OCI-LY3 (cell line): ENCODE results near the gene NEXMIF.
A peak's percentile ranks its signal among the peaks of the same experiment; 100 is the strongest.

Experiments used
- H2AFZ ChIP-seq: fragments of 200-600, 300-600 bp; shearing (Covaris generic); 2 replicates; pipeline ENCODE4 v1.6.0; 2014; ENCODE audit warnings: antibody characterized with exemption, low read depth, low read length
- H3K27ac ChIP-seq: fragments of 200-600, 300-600 bp; sonication (generic); 2 replicates; pipeline ENCODE4 v1.5.1; 2014; ENCODE audit warnings: mild to moderate bottlenecking, low read length, moderate library complexity, mixed read lengths
- H3K27me3 ChIP-seq: fragments of 200-600, 300-600 bp; sonication (generic); 2 replicates; pipeline ENCODE4 v1.6.1; 2014; ENCODE audit warnings: low read depth, low read length, mixed read lengths
- H3K36me3 ChIP-seq: fragments of 200-600, 300-600 bp; sonication (generic); replicated peaks from 2 replicates; pipeline ENCODE3; 2014; ENCODE audit warnings: low read depth, low read length, mixed read lengths
- H3K4me1 ChIP-seq: fragments of 300-600, 200-600 bp; sonication (generic); 2 replicates; pipeline ENCODE4 v1.6.1; 2014; ENCODE audit warnings: low read length, mixed read lengths
- H3K4me2 ChIP-seq: fragments of 200-600, 300-600 bp; sonication (generic); 2 replicates; pipeline ENCODE4 v1.6.1; 2014; ENCODE audit warnings: low read length, mixed read lengths
- H3K4me3 ChIP-seq: fragments of 300-600, 200-600 bp; sonication (generic); 2 replicates; pipeline ENCODE4 v1.5.1; 2014; ENCODE audit warnings: antibody characterized with exemption, mild to moderate bottlenecking, low read length, moderate library complexity
- H3K79me2 ChIP-seq: fragments of 300-600, 200-600 bp; shearing (Covaris generic); 2 replicates; pipeline ENCODE4 v1.6.1; 2014; ENCODE audit warnings: mild to moderate bottlenecking, low read length, mixed read lengths
- H3K9ac ChIP-seq: fragments of 300-600, 200-600 bp; shearing (Covaris generic); 2 replicates; pipeline ENCODE4 v1.6.0; 2014; ENCODE audit warnings: mild to moderate bottlenecking, low read length, moderate library complexity
- H3K9me3 ChIP-seq: fragments of 200-600, 300-600 bp; shearing (Covaris generic); 2 replicates; pipeline ENCODE4 v1.6.1; 2014; ENCODE audit warnings: low read length, mixed read lengths; ENCODE audit not compliant: insufficient read depth
- H4K20me1 ChIP-seq: fragments of 200-600, 300-600 bp; sonication (generic); 2 replicates; pipeline ENCODE4 v1.6.1; 2016; ENCODE audit warnings: low read length, mixed read lengths; ENCODE audit not compliant: insufficient read depth
- EZH2phosphoT487 ChIP-seq: fragments of 200-600 bp; shearing (Covaris generic); IDR thresholded peaks from 2 replicates; pipeline ENCODE4 v1.6.1; 2018; ENCODE audit warnings: antibody characterized with exemption, mixed run types, low read depth
- TF ChIP-seq, protein P1 (sequence below): fragments of 200-600, 300-600 bp; sonication (generic); IDR thresholded peaks from 2 replicates; pipeline ENCODE4 v1.5.1; 2014; ENCODE audit warnings: antibody characterized with exemption, low read length, low read depth

NEXMIF gene

DNA sequence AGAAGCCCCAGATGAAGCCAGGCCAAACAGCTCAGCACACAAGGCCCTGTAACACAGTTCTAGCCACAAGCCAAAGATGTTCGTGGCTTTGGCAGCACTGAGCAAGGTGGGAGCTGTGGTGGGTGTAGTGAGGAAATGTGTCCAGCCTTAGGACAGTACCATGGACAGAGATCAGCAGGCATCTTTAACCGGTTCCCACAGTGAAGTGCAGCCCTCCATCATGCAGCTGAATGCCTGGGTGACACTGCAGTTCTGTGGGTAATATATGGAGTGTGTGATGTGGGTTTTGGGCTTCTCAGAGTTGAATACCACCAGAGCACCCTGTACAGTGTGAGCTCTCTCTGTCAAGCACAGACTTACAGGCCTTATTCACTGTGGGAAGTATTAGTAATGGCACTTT lies 6.0 kb upstream of the NEXMIF start:
- Histone ChIP-seq H3K4me3 (no peak overlapping the region), H3K9ac (no peak overlapping the region), H3K27ac (no peak overlapping the region), H3K27me3 (no peaks in the 10 kb centered on the region; the same call in none of the 2 replicates), H3K9me3 (no peaks in the 10 kb centered on the region), H3K4me1 (peaks cover 25% of the 10 kb centered on the region), H3K79me2 (no peaks in the 10 kb centered on the region), H3K4me2 (no peak overlapping the region), H3K36me3 (no peaks in the 10 kb centered on the region), H4K20me1 (no peaks in the 10 kb centered on the region), H2AFZ (no peak overlapping the region)
- TF ChIP-seq EZH2phosphoT487 = no peak

GRCh38 chrX:74924449-74925224 lies 615 bp downstream of the NEXMIF start:
- Histone ChIP-seq H4K20me1 (no peaks in the 10 kb centered on the region), H3K9me3 (no peaks in the 10 kb centered on the region), H3K79me2 (no peaks in the 10 kb centered on the region), H3K4me2 (no peak overlapping the region), H3K27me3 (no peaks in the 10 kb centered on the region), H3K27ac (no peak overlapping the region), H3K36me3 (no peaks in the 10 kb centered on the region), H3K9ac (no peak overlapping the region), H3K4me3 (no peak overlapping the region), H2AFZ (no peak overlapping the region), H3K4me1 (peaks cover 25% of the 10 kb centered on the region)
- TF ChIP-seq, protein P1, sequence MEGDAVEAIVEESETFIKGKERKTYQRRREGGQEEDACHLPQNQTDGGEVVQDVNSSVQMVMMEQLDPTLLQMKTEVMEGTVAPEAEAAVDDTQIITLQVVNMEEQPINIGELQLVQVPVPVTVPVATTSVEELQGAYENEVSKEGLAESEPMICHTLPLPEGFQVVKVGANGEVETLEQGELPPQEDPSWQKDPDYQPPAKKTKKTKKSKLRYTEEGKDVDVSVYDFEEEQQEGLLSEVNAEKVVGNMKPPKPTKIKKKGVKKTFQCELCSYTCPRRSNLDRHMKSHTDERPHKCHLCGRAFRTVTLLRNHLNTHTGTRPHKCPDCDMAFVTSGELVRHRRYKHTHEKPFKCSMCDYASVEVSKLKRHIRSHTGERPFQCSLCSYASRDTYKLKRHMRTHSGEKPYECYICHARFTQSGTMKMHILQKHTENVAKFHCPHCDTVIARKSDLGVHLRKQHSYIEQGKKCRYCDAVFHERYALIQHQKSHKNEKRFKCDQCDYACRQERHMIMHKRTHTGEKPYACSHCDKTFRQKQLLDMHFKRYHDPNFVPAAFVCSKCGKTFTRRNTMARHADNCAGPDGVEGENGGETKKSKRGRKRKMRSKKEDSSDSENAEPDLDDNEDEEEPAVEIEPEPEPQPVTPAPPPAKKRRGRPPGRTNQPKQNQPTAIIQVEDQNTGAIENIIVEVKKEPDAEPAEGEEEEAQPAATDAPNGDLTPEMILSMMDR = no peak

GRCh38 chrX:74923942-74924448 lies 1.3 kb downstream of the NEXMIF start:
- no peak overlapping the region for H3K4me3 ChIP-seq
- no peak overlapping the region for H3K27ac ChIP-seq

GRCh38 chrX:74922922-74923543 lies 2.2 kb downstream of the NEXMIF start:
- H2AFZ ChIP-seq = no peak overlapping the region
- no peaks in the 10 kb centered on the region for H3K9me3 ChIP-seq
- no peaks in the 10 kb centered on the region for H3K27me3 ChIP-seq
- no peaks in the 10 kb centered on the region for H3K79me2 ChIP-seq
- no peak for TF ChIP-seq EZH2phosphoT487
- TF ChIP-seq, protein P1 = no peak
- H3K9ac ChIP-seq = no peak overlapping the region
- H3K4me3 ChIP-seq = 0 out of 2 replicates have a peak overlapping the region, but pooled peaks have one; percentile 30
- H3K4me2 ChIP-seq = peak overlapping the region; percentile 36
- H3K27ac ChIP-seq = peak overlapping the region; percentile 10; the same call in 1 of the 2 replicates
- peaks cover 16% of the 10 kb centered on the region for H3K4me1 ChIP-seq
- H3K36me3 ChIP-seq = no peaks in the 10 kb centered on the region
- no peaks in the 10 kb centered on the region for H4K20me1 ChIP-seq

More at GRCh38 chrX:74923942-74924448, 1.3 kb downstream of the NEXMIF start:
- Histone ChIP-seq H3K36me3 (no peaks in the 10 kb centered on the region), H3K79me2 (no peaks in the 10 kb centered on the region), H3K4me2 (no peak overlapping the region), H3K9me3 (no peaks in the 10 kb centered on the region), H3K4me1 (peaks cover 19% of the 10 kb centered on the region), H3K27me3 (no peaks in the 10 kb centered on the region), H4K20me1 (no peaks in the 10 kb centered on the region), H3K9ac (no peak overlapping the region), H2AFZ (no peak overlapping the region)
- TF ChIP-seq EZH2phosphoT487 = no peak
- TF ChIP-seq, protein P1 = no peak
